ENCODE results near the gene NCAN. TPM values are rescaled to one million over a fixed set of nuclear protein-coding genes. Genes with fewer than 3 reads are reported as not detected.

The NCAN gene
- total and polyA plus RNA-seq, 2 of the 8 experiments (the other 6 are each of a cell fraction or from before 2014, with no cell fraction given), result 2.7 TPM

GRCh38 chr19:19239675-19240074, 27.9 kb downstream of the NCAN start (continued):
- TF ChIP-seq ATF2 (IDR thresholded peaks at IDR 0.05; ENCODE audit: low read length) (no peak), KDM4A (IDR thresholded peaks at IDR 0.05; ENCODE audit: low read depth, low read length, severe bottlenecking) (no peak), ATF3 (IDR thresholded peaks at IDR 0.05; ENCODE audit: insufficient read depth, low read depth, low read length) (no peak), MAFK (IDR thresholded peaks at IDR 0.05; ENCODE audit: low read depth, low read length) (no peak), SP2 (IDR thresholded peaks at IDR 0.05; ENCODE audit: low read length) (no peak), KDM5A (IDR thresholded peaks at IDR 0.05; ENCODE audit: low read length) (no peak), SUZ12 (IDR thresholded peaks at IDR 0.05; ENCODE audit: low read length) (no peak)
